GM15510 (cell line): Measurements from ENCODE around the gene NECAP2.

ENCODE experiments used
- POLR2A ChIP-seq: IDR thresholded peaks from 3 replicates; pipeline ENCODE4 v1.6.1; 2011; ENCODE audit warnings: borderline replicate concordance; ENCODE audit not compliant: insufficient read length; ENCODE audit errors: extremely low read depth

Gene NECAP2

GRCh38 chr1:16418823-16419425 is 21.6 kb upstream of the NECAP2 start:
- TF ChIP-seq POLR2A: no peak

- TF ChIP-seq POLR2A: no peak
Measured at GRCh38 chr1:16420424-16421118, 20.0 kb upstream of the NECAP2 start.

GRCh38 chr1:16421201-16421600 is 19.3 kb upstream of the NECAP2 start:
- TF ChIP-seq POLR2A: no peak

GRCh38 chr1:16422041-16422440 is 18.5 kb upstream of the NECAP2 start:
- no peak for TF ChIP-seq POLR2A

GRCh38 chr1:16425125-16426025 is 15.1 kb upstream of the NECAP2 start:
- no peak for TF ChIP-seq POLR2A

- TF ChIP-seq POLR2A: no peak
Measured at GRCh38 chr1:16430606-16431005, 9.9 kb upstream of the NECAP2 start.

- TF ChIP-seq POLR2A: no peak
Measured at GRCh38 chr1:16433030-16433429, 7.5 kb upstream of the NECAP2 start.

- TF ChIP-seq POLR2A: no peak
Measured at GRCh38 chr1:16434007-16434406, 6.5 kb upstream of the NECAP2 start.

GRCh38 chr1:16434501-16434900 is 6.0 kb upstream of the NECAP2 start:
- TF ChIP-seq POLR2A: no peak

GRCh38 chr1:16436946-16437474 is 3.5 kb upstream of the NECAP2 start, which contains the start of gene SPATA21:
Gene SPATA21 (minus strand): TSS chr1:16437424. CDS start chr1:16431371, 6,053 bp downstream.
- no peak for TF ChIP-seq POLR2A

GRCh38 chr1:16438516-16438915 is 2.0 kb upstream of the NECAP2 start:
- no peak for TF ChIP-seq POLR2A

GRCh38 chr1:16438924-16439323 is 1.6 kb upstream of the NECAP2 start:
- TF ChIP-seq POLR2A: no peak

GRCh38 chr1:16440131-16440469 is 424 bp upstream of the NECAP2 start:
- no peak for TF ChIP-seq POLR2A

GRCh38 chr1:16441282-16441665 is 750 bp downstream of the NECAP2 start:
- no peak for TF ChIP-seq POLR2A

- no peak for TF ChIP-seq POLR2A
Measured at GRCh38 chr1:16442265-16442664, 1.7 kb downstream of the NECAP2 start.
